Gastroesophageal sphincter (tissue), 4 donors: Measurements from ENCODE around the gene PSEN2. TPM values are rescaled to one million over a fixed set of nuclear protein-coding genes. Genes with fewer than 3 reads are reported as not detected.

Source experiments
- ATAC-seq: fragments of 150-250 bp; one replicate; pipeline ENCODE4 v1.9.1; 2016; ENCODE audit warnings: mild to moderate bottlenecking, moderate library complexity
- H3K27ac ChIP-seq, 4 donors: fragments of 200-600 bp; sonication (generic) in 3 of 4; 1 replicate in 3 of 4; 2 replicates in 1 of 4; pipeline ENCODE4 v1.5.1; 2016 to 2019
- H3K27me3 ChIP-seq: fragments of 200-600 bp; sonication (generic); one replicate; pipeline ENCODE4 v1.5.1; 2019
- H3K36me3 ChIP-seq, 2 donors: fragments of 200-600 bp; sonication (generic); one replicate each; pipeline ENCODE4 v1.5.1; 2019; ENCODE audit warnings: control low read depth in 1 of 2
- H3K4me1 ChIP-seq, 3 donors: fragments of 200-600 bp; sonication (generic); 1 replicate in 2 of 3; 2 replicates in 1 of 3; pipeline ENCODE4 v1.5.1; 2016 to 2019; ENCODE audit warnings: control low read depth in 2 of 3
- H3K4me3 ChIP-seq, 2 donors: fragments of 200-600 bp; sonication (generic); one replicate each; pipeline ENCODE4 v1.5.1; 2019; ENCODE audit warnings: mild to moderate bottlenecking in 1 of 2, moderate library complexity in 1 of 2
- H3K9me3 ChIP-seq, 3 donors: fragments of 200-600 bp; sonication (generic); one replicate each; pipeline ENCODE4 v1.5.1; 2017 to 2019; ENCODE audit warnings: control low read depth in 2 of 3
- CTCF ChIP-seq, 4 experiments: fragments of 200-600 bp in 2 of 4; fragments of 450-650 bp in 2 of 4; sonication (generic) in 1 of 4; IDR thresholded peaks; one replicate each; pipeline ENCODE4 v1.5.1; 2017 to 2019; ENCODE audit warnings: antibody characterized with exemption in 4 of 4, mild to moderate bottlenecking in 2 of 4, moderate library complexity in 2 of 4
- EP300 ChIP-seq: sonication (generic); formaldehyde crosslinking; IDR thresholded peaks from one replicate; pipeline ENCODE4 v1.6.1; 2017; ENCODE audit warnings: antibody characterized with exemption, mild to moderate bottlenecking
- POLR2A ChIP-seq, 2 donors: fragments of 450-650 bp; IDR thresholded peaks; one replicate each; pipeline ENCODE4 v1.6.1; 2017; ENCODE audit warnings: antibody characterized with exemption in 2 of 2, mild to moderate bottlenecking in 2 of 2, moderate library complexity in 1 of 2
- POLR2AphosphoS5 ChIP-seq: sonication (generic); formaldehyde crosslinking; IDR thresholded peaks from one replicate; pipeline ENCODE4 v1.6.1; 2017; ENCODE audit warnings: antibody characterized with exemption
- WGBS, 2 donors: methylation state at CpG; one replicate each; pipeline ENCODE4 v1.1.5; 2018; ENCODE audit warnings: low coverage in 1 of 2; 5-methylcytosine and 5-hydroxymethylcytosine counted together
- total RNA-seq, 4 donors: library from RNA; depleted of rRNA; stranded (reverse); fragments of >200 nt; gene quantifications; one replicate each; pipeline ENCODE4 v1.1.0, GENCODE V29; 2016

PSEN2 gene
- total RNA-seq, 4 donors from 2014 or later = 41.4 to 64.4 (median 42.5) TPM

DNA sequence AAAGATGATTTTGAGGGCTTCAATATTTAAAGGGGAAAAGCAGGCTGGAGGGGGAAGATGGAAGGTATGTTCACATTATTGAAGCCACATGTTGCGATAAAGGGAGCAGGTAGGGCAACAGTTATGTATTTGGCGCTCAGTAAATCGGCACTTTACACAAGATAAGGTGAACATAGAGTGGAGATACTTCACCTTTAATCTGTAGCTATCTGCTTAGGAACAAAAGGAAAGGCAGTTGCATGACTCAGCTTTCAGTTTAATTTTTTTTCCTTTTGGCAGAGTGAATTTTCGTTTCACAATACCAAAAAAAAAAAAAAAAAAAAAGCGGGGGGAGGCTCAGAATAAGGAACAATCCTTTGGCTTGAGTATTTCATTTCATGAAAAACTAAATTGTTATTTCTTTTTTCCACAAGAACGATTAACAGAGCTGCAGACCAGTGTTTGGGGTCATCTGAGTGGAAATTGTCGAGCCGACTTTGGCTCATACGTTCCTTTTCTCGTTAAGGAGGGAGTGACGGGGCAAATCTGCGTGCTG lies 68.6 kb downstream of the PSEN2 start:
- ATAC-seq = peak; percentile 0
- WGBS, 2 donors = 3 to 30% methylated on average over 5 to 11 of the region's 12 CpGs
- Histone ChIP-seq H3K9me3 (peaks cover 0 to 11% (median 0%) of the 10 kb centered on the region in 3 donors), H3K36me3 (no peaks in the 10 kb centered on the region), H3K4me1 (peaks cover 6 to 48% (median 27%) of the 10 kb centered on the region in 3 donors), H3K27ac (peak overlapping the region; percentile 96 to 99 (median 98)), H3K4me3 (peak overlapping the region; percentile 59 to 74), H3K27me3 (no peaks in the 10 kb centered on the region)
- peak; percentile 22 for TF ChIP-seq POLR2AphosphoS5
- TF ChIP-seq CTCF (IDR thresholded peaks at IDR 0.05) = no peak

DNA sequence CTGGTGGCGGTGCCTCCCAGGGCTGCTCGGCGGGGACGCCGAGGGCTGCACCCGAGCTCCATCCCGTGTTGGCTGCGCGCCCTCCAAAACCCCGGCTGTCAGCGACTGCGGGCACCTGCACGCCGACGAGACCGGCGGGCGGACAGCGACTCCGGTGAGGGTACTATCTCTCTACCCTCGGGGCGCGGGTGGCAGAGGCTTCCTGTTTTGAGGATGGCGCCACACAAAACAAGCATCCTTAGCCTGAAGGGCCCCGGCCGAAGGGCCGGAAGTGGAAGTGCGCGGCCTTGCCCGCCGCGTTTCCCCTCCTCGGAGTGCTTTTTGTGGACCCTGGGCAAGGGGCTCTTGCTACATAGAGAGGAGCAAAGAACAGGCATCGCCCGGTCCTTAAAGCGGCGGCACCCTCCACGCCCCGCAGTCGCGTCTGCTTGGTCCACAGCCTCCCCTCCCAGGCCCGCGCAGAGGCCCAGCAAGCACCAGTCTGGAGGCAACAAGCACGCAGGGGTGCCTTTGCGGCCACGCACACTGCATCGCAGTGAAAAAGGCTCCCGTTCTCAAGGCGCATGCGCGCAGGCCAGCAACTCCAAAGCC lies 69.1 kb downstream of the PSEN2 start:
- WGBS, 2 donors = no CpG with 5 or more reads among the region's 51 CpGs
- peaks cover 6 to 54% (median 27%) of the 10 kb centered on the region in 3 donors for H3K4me1 ChIP-seq
- no peaks in the 10 kb centered on the region for H3K27me3 ChIP-seq
- peaks cover 0 to 9% (median 0%) of the 10 kb centered on the region in 3 donors for H3K9me3 ChIP-seq
- H3K27ac ChIP-seq = peak overlapping the region; percentile 96 to 99 (median 98)
- peak; percentile 42 for ATAC-seq
- H3K4me3 ChIP-seq = peak overlapping the region; percentile 59 to 74
- TF ChIP-seq CTCF (IDR thresholded peaks at IDR 0.05) = no peak
- TF ChIP-seq POLR2AphosphoS5 = peak; percentile 98
- TF ChIP-seq POLR2A (IDR thresholded peaks at IDR 0.05) = peak; percentile 93 to 97
- no peaks in the 10 kb centered on the region for H3K36me3 ChIP-seq

DNA sequence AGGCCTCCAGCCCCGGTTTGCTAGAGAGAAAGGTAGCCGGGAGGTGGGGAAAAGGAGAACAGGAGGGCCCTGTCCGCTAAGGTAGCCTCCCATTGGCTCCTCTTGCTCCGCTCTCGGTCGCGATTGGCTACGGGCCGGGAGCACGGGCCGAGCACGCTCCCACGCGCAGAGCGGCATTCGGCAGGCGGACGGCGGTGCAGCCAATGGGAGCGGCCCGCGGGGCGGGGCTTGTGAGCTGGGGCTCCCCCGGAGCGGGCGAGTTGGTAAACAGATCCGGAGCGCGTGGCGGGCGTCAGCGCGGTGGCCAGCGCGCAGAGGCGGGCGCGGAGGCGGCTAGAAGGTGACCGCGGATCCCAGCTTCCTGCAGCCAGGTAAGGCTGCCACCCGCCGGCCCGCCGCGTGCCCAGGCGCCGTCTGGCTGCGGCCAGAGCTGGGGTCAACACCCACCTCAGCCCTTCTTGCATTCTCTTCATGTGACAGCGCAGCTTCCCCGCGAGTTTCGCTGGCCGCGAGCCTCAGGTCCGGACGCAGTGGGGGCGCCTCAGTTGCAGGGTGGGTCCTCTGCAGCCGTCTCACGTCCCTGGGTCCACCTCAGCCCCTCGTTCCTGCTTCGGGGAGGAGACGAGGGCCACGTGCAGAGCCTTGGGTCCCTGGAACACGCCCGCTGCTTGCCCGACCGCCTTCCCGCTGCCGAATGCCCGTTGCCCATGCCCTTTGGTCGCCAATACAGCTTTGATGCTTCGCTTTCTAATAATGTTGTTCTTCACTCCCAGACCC lies 69.8 kb downstream of the PSEN2 start, which contains the start of gene COQ8A:
TSS of gene COQ8A (plus strand) at position 266 of the 777 bp plus-strand sequence. CDS start 21,092 bp downstream, outside the sequence.
- H3K27me3 ChIP-seq = no peaks in the 10 kb centered on the region
- no peaks in the 10 kb centered on the region for H3K36me3 ChIP-seq
- H3K4me1 ChIP-seq = peaks cover 6 to 61% (median 33%) of the 10 kb centered on the region in 3 donors
- TF ChIP-seq POLR2AphosphoS5 = no peak
- peak in 1 of 4 experiments; percentile 3 for TF ChIP-seq CTCF (IDR thresholded peaks at IDR 0.05)
- TF ChIP-seq EP300 = no peak
- TF ChIP-seq POLR2A (IDR thresholded peaks at IDR 0.05) = peak in 1 of 2 donors; percentile 19
- WGBS, 2 donors = 2% methylated on average over 12 of the region's 73 CpGs; no CpG with 5 or more reads in 1 of the 2 donors
- peaks cover 0 to 4% (median 0%) of the 10 kb centered on the region in 3 donors for H3K9me3 ChIP-seq
- H3K27ac ChIP-seq = peak within 1 kb of the TSS; percentile 96 to 99 (median 98)
- peak; percentile 98 for ATAC-seq
- H3K4me3 ChIP-seq = peak within 1 kb of the TSS; percentile 59 to 74

GRCh38 chr1:226940806-226941067 lies 70.3 kb downstream of the PSEN2 start:
- H3K4me1 ChIP-seq = peaks cover 6 to 66% (median 38%) of the 10 kb centered on the region in 3 donors
- ATAC-seq = no peak
- H3K36me3 ChIP-seq = no peaks in the 10 kb centered on the region
- H3K27ac ChIP-seq = peak overlapping the region in 2 of 4 donors; percentile 96 to 99
- no peak for TF ChIP-seq EP300
- H3K4me3 ChIP-seq = peak overlapping the region; percentile 51 to 74
- no peaks in the 10 kb centered on the region for H3K9me3 ChIP-seq
- WGBS, 2 donors = 40 to 65% methylated on average over 2 to 4 of the region's 6 CpGs
- H3K27me3 ChIP-seq = no peaks in the 10 kb centered on the region

DNA sequence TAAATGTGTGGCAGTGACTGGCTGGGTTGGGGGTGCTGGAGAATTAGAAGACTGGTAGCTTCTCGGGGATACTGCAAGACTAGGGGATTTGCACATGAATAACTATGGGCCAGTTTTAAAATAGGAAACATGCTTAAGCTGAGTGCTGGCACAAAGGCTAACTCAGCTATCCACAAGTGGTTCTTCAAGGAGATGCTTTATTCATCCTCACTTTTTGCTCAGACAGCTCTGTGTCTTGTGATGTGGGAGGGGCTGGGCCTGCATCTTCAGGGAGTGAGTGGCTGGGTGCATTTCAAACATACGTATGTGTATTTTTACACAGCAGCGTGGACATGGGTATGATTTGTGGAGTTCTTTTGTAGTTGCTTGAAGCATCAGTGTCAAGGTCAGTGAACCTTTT lies 72.0 kb downstream of the PSEN2 start:
- H3K27me3 ChIP-seq = no peaks in the 10 kb centered on the region
- peak overlapping the region in 1 of 2 donors; percentile 74 for H3K4me3 ChIP-seq
- 32 to 72% methylated on average over 2 to 3 of the region's 3 CpGs for WGBS, 2 donors
- H3K36me3 ChIP-seq = no peaks in the 10 kb centered on the region
- H3K4me1 ChIP-seq = peaks cover 6 to 81% (median 44%) of the 10 kb centered on the region in 3 donors
- ATAC-seq = no peak
- no peak for TF ChIP-seq POLR2A (IDR thresholded peaks at IDR 0.05)
- TF ChIP-seq POLR2AphosphoS5 = no peak
- TF ChIP-seq CTCF (IDR thresholded peaks at IDR 0.05) = no peak
- no peak for TF ChIP-seq EP300
- no peaks in the 10 kb centered on the region for H3K9me3 ChIP-seq
- H3K27ac ChIP-seq = peak overlapping the region in 2 of 4 donors; percentile 40 to 55
